ENCODE results near the gene SLC12A7.
A peak's percentile ranks its signal among the peaks of the same experiment; 100 is the strongest.

Gene SLC12A7

DNA sequence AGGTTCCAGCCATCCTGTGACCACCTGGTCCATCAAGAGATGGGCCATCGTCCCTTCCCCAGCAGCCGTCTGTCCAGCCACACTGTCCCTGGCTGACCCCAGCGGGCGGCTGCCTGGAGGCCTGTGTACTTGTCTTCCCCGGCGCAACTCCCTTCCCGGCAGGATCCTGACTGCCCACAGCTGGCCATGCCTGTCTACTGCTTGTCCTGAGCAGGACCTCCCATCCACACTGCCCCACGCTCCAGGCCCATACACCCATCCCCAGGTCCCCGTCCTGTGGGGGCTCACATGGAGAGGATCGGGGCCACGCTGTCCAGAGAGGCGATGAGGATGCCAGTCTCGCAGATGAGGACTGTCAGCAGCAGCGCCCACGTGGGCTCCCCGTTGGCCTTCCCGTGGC is 35.5 kb downstream of the SLC12A7 start:
- Mint-ChIP-seq H3K9me3 (no peaks in the 10 kb centered on the region), H3K4me1 (peaks cover 12% of the 10 kb centered on the region), H3K4me3 (no peak overlapping the region), H3K27ac (peak overlapping the region; percentile 75), H3K36me3 (ENCODE audit: low read depth) (peaks cover 12% of the 10 kb centered on the region), H3K27me3 (ENCODE audit: low read depth, poor library complexity) (peaks cover 2% of the 10 kb centered on the region)
- TF ChIP-seq, protein P1, sequence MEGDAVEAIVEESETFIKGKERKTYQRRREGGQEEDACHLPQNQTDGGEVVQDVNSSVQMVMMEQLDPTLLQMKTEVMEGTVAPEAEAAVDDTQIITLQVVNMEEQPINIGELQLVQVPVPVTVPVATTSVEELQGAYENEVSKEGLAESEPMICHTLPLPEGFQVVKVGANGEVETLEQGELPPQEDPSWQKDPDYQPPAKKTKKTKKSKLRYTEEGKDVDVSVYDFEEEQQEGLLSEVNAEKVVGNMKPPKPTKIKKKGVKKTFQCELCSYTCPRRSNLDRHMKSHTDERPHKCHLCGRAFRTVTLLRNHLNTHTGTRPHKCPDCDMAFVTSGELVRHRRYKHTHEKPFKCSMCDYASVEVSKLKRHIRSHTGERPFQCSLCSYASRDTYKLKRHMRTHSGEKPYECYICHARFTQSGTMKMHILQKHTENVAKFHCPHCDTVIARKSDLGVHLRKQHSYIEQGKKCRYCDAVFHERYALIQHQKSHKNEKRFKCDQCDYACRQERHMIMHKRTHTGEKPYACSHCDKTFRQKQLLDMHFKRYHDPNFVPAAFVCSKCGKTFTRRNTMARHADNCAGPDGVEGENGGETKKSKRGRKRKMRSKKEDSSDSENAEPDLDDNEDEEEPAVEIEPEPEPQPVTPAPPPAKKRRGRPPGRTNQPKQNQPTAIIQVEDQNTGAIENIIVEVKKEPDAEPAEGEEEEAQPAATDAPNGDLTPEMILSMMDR (IDR thresholded peaks at IDR 0.05): no peak
- DNase-seq: no peak

DNA sequence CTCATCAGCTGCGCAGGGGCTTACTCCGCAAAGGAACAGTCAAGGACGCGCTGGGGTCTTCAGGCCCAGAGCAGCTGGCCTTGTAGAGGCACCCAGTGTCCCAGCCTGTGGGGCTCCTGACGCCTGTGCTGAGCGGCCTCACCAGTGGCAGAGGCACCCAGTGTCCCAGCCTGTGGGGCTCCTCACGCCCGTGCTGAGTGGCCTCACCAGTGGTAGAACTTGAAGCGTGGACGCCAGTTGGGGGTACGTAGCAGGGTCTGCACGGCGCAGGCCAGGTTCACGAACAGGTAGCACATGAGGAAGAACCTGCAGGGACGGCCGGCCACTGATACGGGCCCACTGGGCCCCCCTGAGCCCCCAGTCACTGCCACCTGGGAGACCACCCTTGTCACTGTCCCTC is 35.9 kb downstream of the SLC12A7 start:
- Mint-ChIP-seq H3K27ac (peak overlapping the region; percentile 75), H3K4me3 (no peak overlapping the region), H3K36me3 (ENCODE audit: low read depth) (peaks cover 7% of the 10 kb centered on the region), H3K9me3 (no peaks in the 10 kb centered on the region), H3K4me1 (peaks cover 7% of the 10 kb centered on the region), H3K27me3 (ENCODE audit: low read depth, poor library complexity) (peaks cover 2% of the 10 kb centered on the region)
- no peak for DNase-seq
- TF ChIP-seq, protein P1 (IDR thresholded peaks at IDR 0.05): no peak

DNA sequence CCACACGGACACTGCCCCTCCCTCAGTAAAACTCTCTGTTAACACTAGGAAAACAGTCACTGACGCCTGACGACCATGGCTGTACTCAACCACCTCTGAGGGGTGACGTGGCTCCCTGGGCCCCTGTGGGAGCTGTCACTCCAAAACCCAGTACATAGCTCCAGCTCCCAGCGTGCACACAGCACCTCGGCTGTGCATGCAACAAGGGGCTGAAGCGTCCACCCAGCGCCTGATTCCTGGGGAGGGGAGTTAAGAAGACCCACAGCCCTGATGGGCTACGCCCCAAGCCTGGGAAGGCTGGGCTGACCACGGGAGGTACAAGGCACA is 36.3 kb downstream of the SLC12A7 start:
- no peaks in the 10 kb centered on the region for H3K9me3 Mint-ChIP-seq
- DNase-seq: no peak
- no peak overlapping the region for H3K4me3 Mint-ChIP-seq
- H3K27me3 Mint-ChIP-seq (ENCODE audit: low read depth, poor library complexity): peaks cover 2% of the 10 kb centered on the region
- H3K27ac Mint-ChIP-seq: no peak overlapping the region
- H3K36me3 Mint-ChIP-seq (ENCODE audit: low read depth): peaks cover 4% of the 10 kb centered on the region
- H3K4me1 Mint-ChIP-seq: peaks cover 3% of the 10 kb centered on the region
- TF ChIP-seq, protein P1 (IDR thresholded peaks at IDR 0.05): no peak

DNA sequence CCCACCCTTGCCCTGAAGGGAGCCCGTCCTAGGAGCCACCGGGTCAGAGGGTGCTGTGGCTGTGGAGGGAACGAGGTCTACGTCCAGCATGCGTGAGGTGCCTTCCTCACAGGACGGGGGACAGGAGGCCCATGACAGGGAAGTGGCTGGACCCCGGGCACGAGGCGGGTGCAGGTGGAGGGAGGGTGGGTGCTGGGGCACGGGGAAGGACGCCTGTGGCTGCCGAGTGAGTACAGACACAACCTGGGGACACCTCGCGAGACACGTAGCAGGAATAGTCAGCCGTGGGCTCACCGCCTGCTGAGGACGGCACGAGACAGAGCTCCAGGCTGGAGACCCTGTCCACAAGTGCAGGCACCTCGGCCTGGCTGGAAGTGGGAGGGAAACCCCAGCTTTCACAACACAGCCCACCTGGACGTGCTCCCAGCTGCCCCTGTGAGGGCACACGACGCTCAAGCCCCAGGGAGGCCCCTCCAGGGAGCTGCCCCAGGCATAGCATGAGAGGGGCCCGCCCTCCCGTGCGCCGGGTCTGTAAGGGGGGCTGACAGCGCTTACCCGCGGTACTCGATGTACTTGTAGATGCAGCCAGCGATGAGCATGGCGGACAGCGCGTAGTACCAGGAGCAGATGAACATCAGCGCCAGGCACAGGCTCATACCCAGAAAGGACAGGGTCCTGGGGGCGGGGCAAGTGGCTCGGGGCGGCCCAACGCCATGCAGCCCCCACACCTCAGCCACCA is 36.9 kb downstream of the SLC12A7 start:
- H3K36me3 Mint-ChIP-seq (ENCODE audit: low read depth): peaks cover 4% of the 10 kb centered on the region
- no peak for DNase-seq
- H3K4me3 Mint-ChIP-seq: no peak overlapping the region
- H3K4me1 Mint-ChIP-seq: no peaks in the 10 kb centered on the region
- TF ChIP-seq, protein P1 (IDR thresholded peaks at IDR 0.05): no peak
- H3K9me3 Mint-ChIP-seq: no peaks in the 10 kb centered on the region
- H3K27ac Mint-ChIP-seq: no peak overlapping the region
- peaks cover 2% of the 10 kb centered on the region for H3K27me3 Mint-ChIP-seq (ENCODE audit: low read depth, poor library complexity)

DNA sequence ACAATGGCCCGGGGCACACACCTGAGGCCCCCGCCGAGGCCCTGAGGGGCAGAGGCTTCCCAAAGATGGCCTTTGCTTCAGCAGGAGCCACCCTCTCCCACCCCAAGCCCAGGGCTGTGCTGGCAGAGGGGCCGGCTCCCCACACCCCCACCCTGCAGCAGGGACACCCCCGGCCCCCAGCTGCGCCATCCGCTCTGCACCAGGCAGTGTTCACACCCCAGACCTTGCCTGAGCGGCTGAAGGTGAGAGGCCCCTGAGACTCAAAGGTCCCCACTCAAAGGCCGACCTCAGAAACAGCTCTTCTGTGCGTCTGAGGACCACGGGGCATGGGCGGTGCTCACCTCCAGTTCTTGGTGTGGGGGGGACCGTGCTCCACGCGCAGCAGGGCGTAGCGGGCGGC is 37.6 kb downstream of the SLC12A7 start:
- Mint-ChIP-seq H3K27ac (no peak overlapping the region), H3K27me3 (ENCODE audit: low read depth, poor library complexity) (peaks cover 2% of the 10 kb centered on the region), H3K9me3 (no peaks in the 10 kb centered on the region), H3K4me3 (no peak overlapping the region), H3K4me1 (no peaks in the 10 kb centered on the region), H3K36me3 (ENCODE audit: low read depth) (peaks cover 4% of the 10 kb centered on the region)
- TF ChIP-seq, protein P1 (IDR thresholded peaks at IDR 0.05): no peak
- no peak for DNase-seq
